Measurements from ENCODE around the gene LENG8. TPM values are rescaled to one million over a fixed set of nuclear protein-coding genes. Genes with fewer than 3 reads are reported as not detected.
A peak's percentile ranks its signal among the peaks of the same experiment; 100 is the strongest.

Gene LENG8
- total RNA-seq, 4 donors from 2014 or later = 57.9 to 195 (median 64.1) TPM

GRCh38 chr19:54449701-54450069 is 686 bp downstream of the LENG8 start:
- H3K4me3 ChIP-seq (ENCODE audit: low read depth, poor library complexity, severe bottlenecking) = peak overlapping the region; percentile 88
- WGBS, 2 donors = 0 to 1% methylated on average over 21 of the region's 21 CpGs
- intact Hi-C loops (cut with DNase I; ENCODE audit: low total_unique reads) = no loop called here
- no peak for DNase-seq (ENCODE audit: low spot score in 2 of 2)
- TF ChIP-seq POLR2A (IDR thresholded peaks at IDR 0.05) = no peak
- TF ChIP-seq, protein P1, sequence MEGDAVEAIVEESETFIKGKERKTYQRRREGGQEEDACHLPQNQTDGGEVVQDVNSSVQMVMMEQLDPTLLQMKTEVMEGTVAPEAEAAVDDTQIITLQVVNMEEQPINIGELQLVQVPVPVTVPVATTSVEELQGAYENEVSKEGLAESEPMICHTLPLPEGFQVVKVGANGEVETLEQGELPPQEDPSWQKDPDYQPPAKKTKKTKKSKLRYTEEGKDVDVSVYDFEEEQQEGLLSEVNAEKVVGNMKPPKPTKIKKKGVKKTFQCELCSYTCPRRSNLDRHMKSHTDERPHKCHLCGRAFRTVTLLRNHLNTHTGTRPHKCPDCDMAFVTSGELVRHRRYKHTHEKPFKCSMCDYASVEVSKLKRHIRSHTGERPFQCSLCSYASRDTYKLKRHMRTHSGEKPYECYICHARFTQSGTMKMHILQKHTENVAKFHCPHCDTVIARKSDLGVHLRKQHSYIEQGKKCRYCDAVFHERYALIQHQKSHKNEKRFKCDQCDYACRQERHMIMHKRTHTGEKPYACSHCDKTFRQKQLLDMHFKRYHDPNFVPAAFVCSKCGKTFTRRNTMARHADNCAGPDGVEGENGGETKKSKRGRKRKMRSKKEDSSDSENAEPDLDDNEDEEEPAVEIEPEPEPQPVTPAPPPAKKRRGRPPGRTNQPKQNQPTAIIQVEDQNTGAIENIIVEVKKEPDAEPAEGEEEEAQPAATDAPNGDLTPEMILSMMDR (IDR thresholded peaks at IDR 0.05) = no peak

DNA sequence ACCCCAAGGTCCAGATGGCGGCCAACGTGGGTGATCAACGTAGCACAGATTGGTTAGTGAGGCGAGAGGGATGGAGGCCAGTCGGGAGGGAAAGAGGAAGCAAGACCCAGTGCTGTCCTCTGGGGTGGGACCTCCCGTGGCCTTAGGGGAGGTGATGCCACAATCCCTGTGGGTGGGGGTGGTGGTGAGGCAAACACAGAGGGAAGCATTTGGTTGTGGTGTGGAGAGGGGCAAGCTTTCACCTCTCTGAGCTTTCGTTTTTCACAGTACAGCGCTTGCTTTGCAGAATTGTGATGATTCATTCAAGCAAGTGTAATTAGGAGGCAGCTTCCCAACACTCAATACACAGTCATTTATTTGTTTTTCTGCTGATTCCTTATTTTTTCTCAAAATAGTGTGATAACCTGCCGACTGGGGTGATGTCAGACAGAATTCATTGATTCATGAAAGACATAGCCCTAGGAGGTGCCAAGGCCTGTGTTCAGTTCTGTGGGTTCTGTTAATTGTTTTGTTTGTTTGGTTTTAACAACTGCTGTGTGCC is 2.4 kb downstream of the LENG8 start:
- H3K4me3 ChIP-seq (ENCODE audit: low read depth, poor library complexity, severe bottlenecking) = no peak overlapping the region
- TF ChIP-seq, protein P1 (IDR thresholded peaks at IDR 0.05) = no peak
- intact Hi-C loops (cut with DNase I; ENCODE audit: low total_unique reads) = no loop called here
- DNase-seq (ENCODE audit: low spot score in 2 of 2) = peak in 1 of 2 donors; percentile 79
- 62 to 64% methylated on average over 9 of the region's 9 CpGs for WGBS, 2 donors

DNA sequence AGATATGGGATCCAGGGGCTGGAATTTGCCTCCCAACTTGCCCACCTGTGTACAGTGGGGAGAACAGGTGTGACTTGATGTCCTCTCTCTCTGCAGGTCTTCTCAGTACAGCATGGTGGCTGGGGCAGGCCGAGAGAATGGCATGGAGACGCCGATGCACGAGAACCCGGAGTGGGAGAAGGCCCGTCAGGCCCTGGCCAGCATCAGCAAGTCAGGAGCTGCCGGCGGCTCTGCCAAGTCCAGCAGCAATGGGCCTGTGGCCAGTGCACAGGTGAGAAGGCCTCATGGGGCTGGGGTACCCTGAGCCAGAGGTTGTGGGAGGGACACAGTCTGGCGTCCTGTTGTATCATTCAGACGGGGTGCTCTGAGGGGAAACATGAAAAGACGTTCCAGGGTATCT is 3.0 kb downstream of the LENG8 start:
- H3K4me3 ChIP-seq (ENCODE audit: low read depth, poor library complexity, severe bottlenecking) = no peak overlapping the region
- intact Hi-C loops (cut with DNase I; ENCODE audit: low total_unique reads) = no loop called here
- no peak for DNase-seq (ENCODE audit: low spot score in 2 of 2)
- 84 to 92% methylated on average over 11 of the region's 11 CpGs for WGBS, 2 donors
- TF ChIP-seq, protein P1 (IDR thresholded peaks at IDR 0.05) = no peak
- TF ChIP-seq POLR2A (IDR thresholded peaks at IDR 0.05) = no peak

DNA sequence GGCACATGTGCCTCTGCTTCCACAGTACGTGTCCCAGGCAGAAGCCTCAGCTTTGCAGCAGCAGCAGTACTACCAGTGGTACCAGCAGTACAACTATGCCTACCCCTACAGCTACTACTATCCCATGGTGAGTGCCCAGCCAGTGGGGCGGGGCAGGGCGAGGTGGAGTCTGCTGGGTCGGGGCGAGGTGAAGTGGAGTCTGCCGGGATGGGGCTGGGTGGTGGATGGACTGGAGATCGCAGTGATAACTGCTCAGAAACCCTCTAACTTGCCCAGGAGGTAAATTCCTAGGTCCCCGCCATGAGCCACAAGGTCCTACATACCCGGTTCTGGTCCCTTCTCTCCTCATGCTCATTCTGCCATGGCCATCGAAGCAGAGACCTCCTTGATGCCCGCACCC is 3.6 kb downstream of the LENG8 start:
- no peak overlapping the region for H3K4me3 ChIP-seq (ENCODE audit: low read depth, poor library complexity, severe bottlenecking)
- TF ChIP-seq, protein P1 (IDR thresholded peaks at IDR 0.05) = no peak
- no peak for TF ChIP-seq POLR2A (IDR thresholded peaks at IDR 0.05)
- DNase-seq (ENCODE audit: low spot score in 2 of 2) = peak in 1 of 2 donors; percentile 83
- WGBS, 2 donors = 85 to 91% methylated on average over 11 of the region's 11 CpGs
- intact Hi-C loops (cut with DNase I; ENCODE audit: low total_unique reads) = no loop called here

DNA sequence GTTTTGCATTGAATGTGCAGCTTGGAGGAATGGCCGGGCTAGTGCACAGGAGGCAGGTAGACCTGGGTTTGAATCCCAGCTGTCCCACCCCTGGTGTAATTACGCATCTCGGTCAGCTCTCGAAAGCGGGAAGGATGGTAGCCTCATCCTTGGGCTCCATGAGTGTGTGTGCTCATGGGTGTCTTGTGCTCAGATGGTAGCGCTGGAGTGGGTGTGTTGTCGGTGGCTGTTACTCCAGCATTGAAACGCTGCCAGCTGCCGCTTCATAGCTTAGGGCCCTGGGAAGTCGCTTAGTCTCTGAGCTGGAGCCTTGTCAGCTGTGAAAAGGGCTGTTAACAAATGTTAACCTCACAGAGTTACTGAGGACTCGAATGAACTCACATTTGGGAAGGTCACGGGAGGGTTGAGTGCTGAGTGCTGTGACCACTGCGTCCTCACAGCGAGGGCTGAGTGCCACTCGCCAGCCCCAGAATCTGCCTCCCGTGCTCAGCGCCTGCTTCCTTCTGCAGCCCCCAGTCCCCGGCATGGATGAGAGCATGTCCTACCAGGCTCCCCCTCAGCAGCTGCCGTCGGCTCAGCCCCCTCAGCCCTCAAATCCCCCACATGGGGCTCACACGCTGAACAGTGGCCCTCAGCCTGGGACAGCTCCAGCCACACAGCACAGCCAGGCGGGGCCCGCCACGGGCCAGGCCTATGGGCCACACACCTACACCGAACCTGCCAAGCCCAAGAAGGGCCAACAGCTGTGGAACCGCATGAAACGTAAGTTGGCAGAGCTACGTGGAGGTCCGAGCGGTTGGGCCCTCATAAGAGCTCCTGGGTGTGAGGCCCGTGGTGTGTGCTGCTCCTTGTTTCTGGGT is 5.2 kb downstream of the LENG8 start:
- no peak overlapping the region for H3K4me3 ChIP-seq (ENCODE audit: low read depth, poor library complexity, severe bottlenecking)
- WGBS, 2 donors = 83 to 86% methylated on average over 19 to 31 of the region's 31 CpGs
- intact Hi-C loops (cut with DNase I; ENCODE audit: low total_unique reads) = no loop called here
- TF ChIP-seq, protein P1 (IDR thresholded peaks at IDR 0.05) = no peak
- TF ChIP-seq POLR2A (IDR thresholded peaks at IDR 0.05) = no peak
- peak in 1 of 2 donors; percentile 83 for DNase-seq (ENCODE audit: low spot score in 2 of 2)

All from lower leg skin (tissue), 4 donors.